IMR-90 (cell line): ENCODE measurements around the gene KRT72. TPM values are rescaled to one million over a fixed set of nuclear protein-coding genes. Genes with fewer than 3 reads are reported as not detected.

Source experiments
- ATAC-seq: fragments of 200-7000 bp; cut with Tn5 transposase; 2 replicates; pipeline ENCODE4 v1.9.1; 2020; ENCODE audit warnings: low read depth, mild to moderate bottlenecking, moderate library complexity
- BruUV-seq: library from RNA; stranded (reverse); fragments of 400-500 nt; replicated peaks from 2 replicates; lab custom pipeline; 2021; lab: Mats Ljungman, UMichigan
- CTCF ChIA-PET: fragments of 300-600 bp; formaldehyde crosslinking; extraction: SDS; loops from one replicate; lab custom pipeline; 2021; ENCODE audit warnings: antibody characterized with exemption; lab: Yijun Ruan, JAX
- POLR2A ChIA-PET: fragments of 300-600 bp; sonication (Branson Sonifier 250); formaldehyde crosslinking; loops from one replicate; lab custom pipeline; 2022; ENCODE audit warnings: antibody characterized with exemption; ENCODE audit not compliant: unreplicated experiment; lab: Charles Lee
- DNase-seq: peaks from one replicate; pipeline ENCODE4 v3.0.0; 2013
- H2AFZ ChIP-seq: replicated peaks from 2 replicates; pipeline ENCODE3; 2013; ENCODE audit warnings: low read length, mild to moderate bottlenecking; ENCODE audit not compliant: poor library complexity
- H2AK5ac ChIP-seq: 2 replicates; pipeline ENCODE4 v1.6.1; 2013; ENCODE audit warnings: low read depth, low read length, inconsistent platforms
- H2AK9ac ChIP-seq: replicated peaks from 2 replicates; pipeline ENCODE3; 2013; ENCODE audit warnings: mild to moderate bottlenecking, low read depth, low read length, moderate library complexity; ENCODE audit not compliant: poor library complexity
- H2BK120ac ChIP-seq: 2 replicates; pipeline ENCODE4 v1.6.1; 2013; ENCODE audit warnings: low read depth, low read length, inconsistent platforms
- H2BK15ac ChIP-seq: 3 replicates; pipeline ENCODE4 v1.6.1; 2013; ENCODE audit warnings: low read depth, low read length, inconsistent platforms
- H2BK20ac ChIP-seq: 2 replicates; pipeline ENCODE4 v1.6.1; 2013; ENCODE audit warnings: low read depth, mild to moderate bottlenecking, inconsistent platforms, low read length, moderate library complexity
- H2BK5ac ChIP-seq: 2 replicates; pipeline ENCODE4 v1.6.1; 2013; ENCODE audit warnings: mild to moderate bottlenecking, low read depth, low read length, inconsistent platforms; ENCODE audit not compliant: poor library complexity, severe bottlenecking
- H3K14ac ChIP-seq: replicated peaks from 2 replicates; pipeline ENCODE4 v1.6.1; 2013; ENCODE audit warnings: low read depth, low read length, inconsistent platforms
- H3K18ac ChIP-seq: 2 replicates; pipeline ENCODE4 v1.6.1; 2013; ENCODE audit warnings: low read depth, low read length, control low read depth
- H3K23ac ChIP-seq: 2 replicates; pipeline ENCODE4 v1.6.1; 2013; ENCODE audit warnings: low read depth, low read length, inconsistent platforms
- H3K27ac ChIP-seq: 2 replicates; pipeline ENCODE4 v1.5.1; 2013; ENCODE audit warnings: mild to moderate bottlenecking, control low read depth, low read length; ENCODE audit not compliant: insufficient read depth
- H3K27me3 ChIP-seq: 2 replicates; pipeline ENCODE4 v1.6.1; 2013; ENCODE audit warnings: low read length; ENCODE audit not compliant: control insufficient read depth, insufficient read depth
- H3K36me3 ChIP-seq: 2 replicates; pipeline ENCODE4 v1.6.1; 2013; ENCODE audit warnings: low read length, mixed read lengths; ENCODE audit not compliant: control insufficient read depth, insufficient read depth
- H3K4ac ChIP-seq: 2 replicates; pipeline ENCODE4 v1.6.1; 2013; ENCODE audit warnings: low read depth, low read length, inconsistent platforms
- H3K4me1 ChIP-seq: 2 replicates; pipeline ENCODE4 v1.6.1; 2013; ENCODE audit warnings: low read length, mixed read lengths; ENCODE audit not compliant: control insufficient read depth, insufficient read depth
- H3K4me2 ChIP-seq: 2 replicates; pipeline ENCODE4 v1.6.1; 2013; ENCODE audit warnings: low read depth, mild to moderate bottlenecking, control low read depth, low read length, moderate library complexity
- H3K4me3 ChIP-seq: 2 replicates; pipeline ENCODE4 v1.5.1; 2013; ENCODE audit warnings: low read depth, mild to moderate bottlenecking, control low read depth, low read length, moderate library complexity; ENCODE audit not compliant: insufficient read depth
- H3K56ac ChIP-seq: 2 replicates; pipeline ENCODE4 v1.6.1; 2013; ENCODE audit warnings: low read length, inconsistent platforms; ENCODE audit not compliant: insufficient read depth; ENCODE audit errors: extremely low read depth
- H3K79me1 ChIP-seq, 2 experiments: 2 replicates each; pipeline ENCODE4 v1.6.1; 2013; ENCODE audit warnings: low read length in 2 of 2, inconsistent platforms in 1 of 2, low read depth in 1 of 2
- H3K9ac ChIP-seq: 2 replicates; pipeline ENCODE4 v1.6.1; 2013; ENCODE audit warnings: low read depth, low read length, control low read depth
- H3K9me1 ChIP-seq: 2 replicates; pipeline ENCODE4 v1.6.1; 2013; ENCODE audit warnings: low read length, inconsistent platforms; ENCODE audit not compliant: insufficient read depth
- H3K9me3 ChIP-seq: 2 replicates; pipeline ENCODE4 v1.6.1; 2013; ENCODE audit warnings: low read length; ENCODE audit not compliant: control insufficient read depth, insufficient read depth
- H4K20me1 ChIP-seq: 2 replicates; pipeline ENCODE4 v1.6.1; 2013; ENCODE audit warnings: low read length, inconsistent platforms; ENCODE audit not compliant: insufficient read depth
- H4K5ac ChIP-seq: 2 replicates; pipeline ENCODE4 v1.6.1; 2013; ENCODE audit warnings: mild to moderate bottlenecking, low read depth, low read length, control low read depth
- H4K8ac ChIP-seq, 2 experiments: 2 replicates each; pipeline ENCODE4 v1.6.1; 2013; ENCODE audit warnings: low read depth in 2 of 2, low read length in 2 of 2, control low read depth in 1 of 2, inconsistent platforms in 1 of 2
- H4K91ac ChIP-seq: 2 replicates; pipeline ENCODE4 v1.6.1; 2013; ENCODE audit warnings: low read depth, low read length, inconsistent platforms; ENCODE audit not compliant: insufficient read depth
- BHLHE40 ChIP-seq: fragments of 150-350 bp; IDR thresholded peaks from 2 replicates; pipeline ENCODE4 v1.6.1; 2016; ENCODE audit warnings: mild to moderate bottlenecking, low read depth, low read length
- CHD1 ChIP-seq: IDR thresholded peaks from 2 replicates; pipeline ENCODE4 v1.6.1; 2012; ENCODE audit warnings: low read depth, low read length, improper control_type of control experiment
- ELK1 ChIP-seq: fragments of 150-350 bp; IDR thresholded peaks from 2 replicates; pipeline ENCODE4 v1.6.1; 2016; ENCODE audit warnings: low read depth, mild to moderate bottlenecking, low read length, moderate library complexity, borderline replicate concordance
- FOS ChIP-seq: fragments of 150-350 bp; IDR thresholded peaks from 2 replicates; pipeline ENCODE4 v1.6.1; 2016; ENCODE audit warnings: low read depth, low read length
- MAFK ChIP-seq: IDR thresholded peaks from 2 replicates; pipeline ENCODE4 v1.6.1; 2012; ENCODE audit warnings: low read depth, low read length, improper control_type of control experiment
- MAZ ChIP-seq: IDR thresholded peaks from 2 replicates; pipeline ENCODE4 v1.6.1; 2012; ENCODE audit warnings: low read depth, mild to moderate bottlenecking, low read length, improper control_type of control experiment, moderate library complexity, borderline replicate concordance
- MXI1 ChIP-seq: IDR thresholded peaks from 2 replicates; pipeline ENCODE4 v1.6.1; 2012; ENCODE audit warnings: low read depth, mild to moderate bottlenecking, low read length, moderate library complexity, borderline replicate concordance
- NFE2L2 ChIP-seq: fragments of 150-350 bp; IDR thresholded peaks from 2 replicates; pipeline ENCODE4 v1.6.1; 2016; ENCODE audit warnings: low read depth, mild to moderate bottlenecking, low read length
- POLR2A ChIP-seq: IDR thresholded peaks from 2 replicates; pipeline ENCODE4 v1.6.1; 2012; ENCODE audit warnings: mild to moderate bottlenecking, low read depth, low read length
- RAD21 ChIP-seq: IDR thresholded peaks from 2 replicates; pipeline ENCODE4 v1.6.1; 2012; ENCODE audit warnings: low read length, improper control_type of control experiment
- RCOR1 ChIP-seq: IDR thresholded peaks from 2 replicates; pipeline ENCODE4 v1.6.1; 2012; ENCODE audit warnings: mild to moderate bottlenecking, low read length, improper control_type of control experiment; ENCODE audit not compliant: insufficient replicate concordance
- RFX5 ChIP-seq: IDR thresholded peaks from 2 replicates; pipeline ENCODE4 v1.8.0; 2012; ENCODE audit warnings: low read depth, mild to moderate bottlenecking, low read length, moderate library complexity
- SMC3 ChIP-seq: fragments of 150-350 bp; IDR thresholded peaks from 2 replicates; pipeline ENCODE4 v1.6.1; 2016; ENCODE audit warnings: low read depth, mild to moderate bottlenecking, antibody characterized with exemption, low read length, moderate library complexity
- USF2 ChIP-seq: fragments of 150-350 bp; IDR thresholded peaks from 2 replicates; pipeline ENCODE4 v1.6.1; 2017; ENCODE audit warnings: mild to moderate bottlenecking, antibody characterized with exemption, low read length, low read depth
- WGBS, 2 experiments: methylation state at CpG; one replicate each; pipeline versions ENCODE4 v1.1.5 to v1.1.7; 2013; ENCODE audit warnings: missing lambda C conversion rate in 2 of 2; ENCODE audit not compliant: insufficient read length in 1 of 2; ENCODE audit errors: extremely low coverage in 2 of 2; 5-methylcytosine and 5-hydroxymethylcytosine counted together
- dilution Hi-C: fragments of 300-500 bp; cut with HindIII; formaldehyde crosslinking; loops from one replicate; pipeline ENCODE4 v1.14.3; 2018; ENCODE audit warnings: low sequenced_read_pairs; ENCODE audit not compliant: unreplicated experiment
- in situ Hi-C: fragments of 300-500 bp; cut with MboI; formaldehyde crosslinking; loops from 3 replicates; pipeline ENCODE4 v1.14.3; 2019; ENCODE audit warnings: low sequenced_read_pairs, inconsistent platforms, mixed read lengths
- intact Hi-C: fragments of 100-400 bp; cut with micrococcal nuclease; formaldehyde crosslinking; loops from 2 replicates; pipeline ENCODE4 v1.10.0; 2022
- polyA plus RNA-seq, 3 experiments: library from polyadenylated mRNA; depleted of rRNA; stranded (reverse); fragments of >200 nt; gene quantifications; 2 replicates each; pipeline ENCODE4 v1.2.3, GENCODE V29; 2012; ENCODE audit warnings: low replicate concordance in 1 of 3
- total RNA-seq: library from RNA; depleted of rRNA; stranded (reverse); fragments of >200 nt; gene quantifications from 2 replicates; pipeline ENCODE4 v1.2.3, GENCODE V29; 2012
- TF ChIP-seq, protein P1 (sequence below): conservative IDR thresholded peaks from 2 replicates; pipeline ENCODE4 v1.5.1; 2012; ENCODE audit warnings: mild to moderate bottlenecking, low read depth, low read length, improper control_type of control experiment

The KRT72 gene
- total and polyA plus RNA-seq, 2 of the 4 experiments (the other 2 are of a cell fraction) = not detected

GRCh38 chr12:52630599-52631200 is 29.4 kb upstream of the KRT72 start:
- POLR2A ChIA-PET = no interaction called here
- Histone ChIP-seq H3K9me3 (no peaks in the 10 kb centered on the region), H4K91ac (no peak overlapping the region), H2BK120ac (no peak overlapping the region), H4K8ac (no peak overlapping the region), H3K18ac (no peak overlapping the region), H3K4me2 (no peak overlapping the region), H3K79me1 (no peaks in the 10 kb centered on the region), H3K9me1 (no peaks in the 10 kb centered on the region), H2BK15ac (no peak overlapping the region), H2BK20ac (no peak overlapping the region), H3K23ac (no peak overlapping the region), H2AK9ac (no peak overlapping the region), H3K27ac (no peak overlapping the region), H2AFZ (no peak overlapping the region), H2AK5ac (no peak overlapping the region), H3K9ac (no peak overlapping the region), H3K4me1 (no peaks in the 10 kb centered on the region), H2BK5ac (no peak overlapping the region), H3K4ac (no peak overlapping the region), H3K36me3 (no peaks in the 10 kb centered on the region), H3K27me3 (peaks cover 10% of the 10 kb centered on the region), H4K20me1 (no peaks in the 10 kb centered on the region; the same call in 1 of the 2 replicates), H3K4me3 (no peak overlapping the region), H4K5ac (no peak overlapping the region), H3K14ac (no peak overlapping the region), H3K56ac (no peak overlapping the region)
- CTCF ChIA-PET = no interaction called here
- WGBS, 2 experiments = no CpG with 5 or more reads among the region's 4 CpGs
- dilution Hi-C loops (no loop called here), in situ Hi-C loops (no loop called here), intact Hi-C loops (no loop called here)
- BruUV-seq = no TSS peak
- ATAC-seq (no peak), DNase-seq (no peak)
- no peak for TF ChIP-seq RAD21
- no peak for TF ChIP-seq POLR2A
- no peak for TF ChIP-seq ELK1
- no peak for TF ChIP-seq MAZ
- no peak for TF ChIP-seq MAFK
- TF ChIP-seq, protein P1, sequence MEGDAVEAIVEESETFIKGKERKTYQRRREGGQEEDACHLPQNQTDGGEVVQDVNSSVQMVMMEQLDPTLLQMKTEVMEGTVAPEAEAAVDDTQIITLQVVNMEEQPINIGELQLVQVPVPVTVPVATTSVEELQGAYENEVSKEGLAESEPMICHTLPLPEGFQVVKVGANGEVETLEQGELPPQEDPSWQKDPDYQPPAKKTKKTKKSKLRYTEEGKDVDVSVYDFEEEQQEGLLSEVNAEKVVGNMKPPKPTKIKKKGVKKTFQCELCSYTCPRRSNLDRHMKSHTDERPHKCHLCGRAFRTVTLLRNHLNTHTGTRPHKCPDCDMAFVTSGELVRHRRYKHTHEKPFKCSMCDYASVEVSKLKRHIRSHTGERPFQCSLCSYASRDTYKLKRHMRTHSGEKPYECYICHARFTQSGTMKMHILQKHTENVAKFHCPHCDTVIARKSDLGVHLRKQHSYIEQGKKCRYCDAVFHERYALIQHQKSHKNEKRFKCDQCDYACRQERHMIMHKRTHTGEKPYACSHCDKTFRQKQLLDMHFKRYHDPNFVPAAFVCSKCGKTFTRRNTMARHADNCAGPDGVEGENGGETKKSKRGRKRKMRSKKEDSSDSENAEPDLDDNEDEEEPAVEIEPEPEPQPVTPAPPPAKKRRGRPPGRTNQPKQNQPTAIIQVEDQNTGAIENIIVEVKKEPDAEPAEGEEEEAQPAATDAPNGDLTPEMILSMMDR = no peak
- no peak for TF ChIP-seq USF2
- TF ChIP-seq FOS = no peak
- no peak for TF ChIP-seq RFX5
- no peak for TF ChIP-seq BHLHE40
- no peak for TF ChIP-seq SMC3
- TF ChIP-seq MXI1 = no peak
- TF ChIP-seq RCOR1 = no peak
- TF ChIP-seq CHD1 = no peak
- no peak for TF ChIP-seq NFE2L2
